HG02870 (cell line): ENCODE measurements around the gene FOXQ1.
"Not testable (repeated sequence)": the region's sequence is repeated elsewhere in the genome, so short reads cannot be mapped to it uniquely, and the experiment has no call there.

Experiments
- ATAC-seq: cut with Tn5 transposase; IDR thresholded peaks from one replicate; pipeline ENCODE4 v1.9.1; 2021; ENCODE audit warnings: mild to moderate bottlenecking, moderate library complexity; ENCODE audit not compliant: unreplicated experiment

FOXQ1 gene

GRCh38 chr6:1290805-1291204 lies 21.1 kb upstream of the FOXQ1 start:
- ATAC-seq: no peak

GRCh38 chr6:1291381-1291780 lies 20.5 kb upstream of the FOXQ1 start:
- no peak for ATAC-seq

- no peak for ATAC-seq
These were observed 16.5 kb upstream of the FOXQ1 start for GRCh38 chr6:1295420-1295819.

- ATAC-seq: no peak
These were observed 15.8 kb upstream of the FOXQ1 start for GRCh38 chr6:1296079-1296478.

- no peak for ATAC-seq
These were observed 15.4 kb upstream of the FOXQ1 start for GRCh38 chr6:1296542-1296941.

- ATAC-seq: no peak
These were observed 14.2 kb upstream of the FOXQ1 start for GRCh38 chr6:1297746-1298145.

GRCh38 chr6:1298768-1299167 lies 13.1 kb upstream of the FOXQ1 start:
- no peak for ATAC-seq

- no peak for ATAC-seq
These were observed 5.8 kb upstream of the FOXQ1 start for GRCh38 chr6:1306133-1306532.

GRCh38 chr6:1309366-1309765 lies 2.5 kb upstream of the FOXQ1 start:
- ATAC-seq: no peak

- no peak for ATAC-seq
These were observed 1.1 kb upstream of the FOXQ1 start for GRCh38 chr6:1310628-1311399.

GRCh38 chr6:1312203-1312472 lies 240 bp downstream of the FOXQ1 start:
- ATAC-seq: no peak

GRCh38 chr6:1312473-1313367 lies 822 bp downstream of the FOXQ1 start:
- ATAC-seq: no peak

- no peak for ATAC-seq
These were observed 1.5 kb downstream of the FOXQ1 start for GRCh38 chr6:1313384-1313766.

- no peak for ATAC-seq
These were observed 2.0 kb downstream of the FOXQ1 start for GRCh38 chr6:1313767-1314503.

- no peak for ATAC-seq
These were observed 2.7 kb downstream of the FOXQ1 start for GRCh38 chr6:1314617-1315016.

- ATAC-seq: no peak
These were observed 3.3 kb downstream of the FOXQ1 start for GRCh38 chr6:1315201-1315559.

- no peak for ATAC-seq
These were observed 3.9 kb downstream of the FOXQ1 start for GRCh38 chr6:1315560-1316386.

- no peak for ATAC-seq
These were observed 4.6 kb downstream of the FOXQ1 start for GRCh38 chr6:1316489-1316971.

GRCh38 chr6:1317302-1317815 lies 5.5 kb downstream of the FOXQ1 start:
- ATAC-seq: no peak

GRCh38 chr6:1318036-1318435 lies 6.1 kb downstream of the FOXQ1 start:
- no peak for ATAC-seq

- ATAC-seq: not testable (repeated sequence)
These were observed 6.7 kb downstream of the FOXQ1 start for GRCh38 chr6:1318584-1318983.
